Activated naive CD4-positive, alpha-beta T cell treated with anti-CD3 and anti-CD28 coated beads, Interleukin-2, amount 10 ng/mL, durations not matched to agents 7 days and 5 days (primary cell): Measurements from ENCODE around the gene RGS7.
"Not testable (repeated sequence)": the region's sequence is repeated elsewhere in the genome, so short reads cannot be mapped to it uniquely, and the experiment has no call there.

Experiments used
- CTCF ChIA-PET: fragments of 350-600 bp; sonication (Branson Sonifier 250); formaldehyde crosslinking; loops from one replicate; lab custom pipeline; 2021; ENCODE audit warnings: antibody characterized with exemption; lab: Charles Lee
- DNase-seq: peaks from one replicate; pipeline ENCODE4 v3.0.0-alpha.2; 2020
- H3K27ac Mint-ChIP-seq: one replicate; pipeline ENCODE4 v1.8.0; 2021; ENCODE audit warnings: mild to moderate bottlenecking, moderate library complexity, mixed read lengths
- H3K27me3 Mint-ChIP-seq: one replicate; pipeline ENCODE4 v1.8.0; 2021; ENCODE audit warnings: mild to moderate bottlenecking, mixed read lengths
- H3K36me3 Mint-ChIP-seq: one replicate; pipeline ENCODE4 v1.8.0; 2021; ENCODE audit warnings: mixed read lengths
- H3K4me1 Mint-ChIP-seq: one replicate; pipeline ENCODE4 v1.8.0; 2021; ENCODE audit warnings: mixed read lengths
- H3K4me3 Mint-ChIP-seq: one replicate; pipeline ENCODE4 v1.8.0; 2021; ENCODE audit warnings: mild to moderate bottlenecking, moderate library complexity, mixed read lengths
- H3K9me3 Mint-ChIP-seq: one replicate; pipeline ENCODE4 v1.8.0; 2021; ENCODE audit warnings: mixed read lengths

RGS7 gene

DNA sequence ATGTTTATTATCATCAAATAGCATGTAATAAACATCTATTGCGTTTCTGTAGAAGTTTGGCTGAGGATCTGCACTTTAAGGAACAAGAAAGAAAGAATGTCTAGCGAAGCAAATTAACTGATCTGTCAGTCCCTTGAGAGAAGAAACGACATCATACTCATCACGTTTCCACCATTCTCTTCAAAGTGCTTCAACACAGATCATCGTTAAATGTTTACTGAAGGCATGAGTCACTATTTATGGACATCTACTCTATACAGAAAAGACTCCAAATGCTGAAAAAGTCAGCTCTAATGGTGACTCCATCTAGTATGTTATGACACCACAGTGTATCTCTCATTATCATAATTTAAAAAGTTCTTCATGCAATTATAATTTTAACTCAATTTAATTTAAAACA, 369.1 kb downstream of the RGS7 start:
- Mint-ChIP-seq H3K27me3 (no peaks in the 10 kb centered on the region), H3K36me3 (no peaks in the 10 kb centered on the region), H3K9me3 (peaks cover 4% of the 10 kb centered on the region), H3K4me3 (no peak overlapping the region), H3K4me1 (no peaks in the 10 kb centered on the region), H3K27ac (no peak overlapping the region)
- DNase-seq = no peak
- CTCF ChIA-PET = no interaction called here

DNA sequence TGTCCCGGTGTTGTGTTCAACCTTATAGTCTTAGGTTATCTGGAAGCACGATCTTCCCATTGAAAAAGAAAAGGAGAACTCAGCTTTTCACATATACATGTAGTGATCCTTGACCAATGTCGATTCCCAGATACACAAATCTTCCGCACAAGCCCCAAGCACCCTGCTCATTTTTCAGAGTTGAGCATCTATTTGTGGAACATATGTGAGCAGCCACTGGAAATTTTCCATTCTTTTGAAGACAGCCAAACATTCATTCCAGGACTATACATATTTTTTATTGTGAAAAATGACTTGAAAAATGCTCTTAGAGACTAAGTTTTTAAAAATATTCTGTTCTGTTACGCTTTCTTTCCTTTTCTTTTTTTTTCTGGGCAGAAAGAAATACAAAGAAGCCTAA, 371.9 kb downstream of the RGS7 start:
- Mint-ChIP-seq H3K27me3 (no peaks in the 10 kb centered on the region), H3K4me1 (no peaks in the 10 kb centered on the region), H3K9me3 (peaks cover 2% of the 10 kb centered on the region), H3K27ac (no peak overlapping the region), H3K4me3 (no peak overlapping the region), H3K36me3 (no peaks in the 10 kb centered on the region)
- CTCF ChIA-PET = no interaction called here
- no peak for DNase-seq

DNA sequence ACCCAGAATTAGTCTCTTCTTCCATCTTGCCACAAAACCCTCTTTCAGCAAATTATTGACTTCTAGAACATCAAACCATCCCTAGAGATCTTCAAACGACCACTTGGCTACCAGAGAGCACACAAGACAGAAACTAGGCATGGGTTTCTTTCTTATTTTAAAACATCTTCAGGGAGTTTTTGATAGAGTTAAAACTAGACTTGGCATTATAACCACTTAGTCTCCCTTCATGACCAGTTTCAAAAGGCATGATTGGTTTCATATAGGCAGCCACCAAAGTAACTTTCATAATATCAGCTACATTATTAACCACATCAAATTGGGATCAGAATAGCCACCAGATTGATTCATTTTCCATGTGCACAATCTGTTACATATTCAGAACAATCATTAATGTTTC, 376.7 kb downstream of the RGS7 start:
- DNase-seq = no peak
- no peak overlapping the region for H3K27ac Mint-ChIP-seq
- peaks cover 3% of the 10 kb centered on the region for H3K9me3 Mint-ChIP-seq
- no peak overlapping the region for H3K4me3 Mint-ChIP-seq
- no peaks in the 10 kb centered on the region for H3K36me3 Mint-ChIP-seq
- no peaks in the 10 kb centered on the region for H3K27me3 Mint-ChIP-seq
- H3K4me1 Mint-ChIP-seq = no peaks in the 10 kb centered on the region
- CTCF ChIA-PET = no interaction called here

DNA sequence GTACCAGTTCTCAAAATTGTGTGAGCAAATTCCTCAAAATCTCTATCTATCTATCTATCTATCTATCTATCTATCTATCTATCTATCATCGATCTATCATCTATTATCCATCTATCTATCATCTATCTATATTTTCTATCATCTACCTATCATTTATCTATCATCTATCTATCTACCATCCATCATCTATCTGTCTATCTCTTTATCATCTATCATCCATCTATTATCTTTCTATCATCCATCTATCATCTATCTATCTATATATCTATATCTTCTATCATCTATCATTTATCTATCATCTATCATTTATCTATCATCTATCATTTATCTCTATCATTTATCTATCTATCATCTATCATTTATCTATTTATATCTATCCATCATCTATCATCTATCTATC, 380.3 kb downstream of the RGS7 start:
- H3K4me3 Mint-ChIP-seq = no peak overlapping the region
- no peaks in the 10 kb centered on the region for H3K36me3 Mint-ChIP-seq
- CTCF ChIA-PET = no interaction called here
- H3K4me1 Mint-ChIP-seq = no peaks in the 10 kb centered on the region
- H3K9me3 Mint-ChIP-seq = peaks cover 6% of the 10 kb centered on the region
- no peak for DNase-seq
- no peaks in the 10 kb centered on the region for H3K27me3 Mint-ChIP-seq
- no peak overlapping the region for H3K27ac Mint-ChIP-seq

DNA sequence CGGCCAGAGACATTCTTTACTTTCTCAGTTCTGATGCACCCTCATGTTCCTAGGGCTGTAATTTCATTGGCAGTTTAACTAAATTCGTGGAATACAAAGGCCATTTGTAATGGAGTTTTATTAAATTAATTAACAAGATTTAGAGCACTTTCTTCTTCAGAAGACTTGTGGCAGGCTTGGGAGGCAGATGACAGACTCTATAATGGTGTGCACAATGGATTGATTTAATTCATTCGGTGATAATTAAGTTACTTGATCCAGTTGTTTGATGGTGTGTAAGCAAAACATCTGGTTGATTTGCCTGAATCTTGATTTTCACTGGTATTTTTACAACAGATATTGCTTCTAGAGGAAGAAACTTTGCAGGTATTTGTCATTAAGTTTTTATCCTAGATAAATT, 383.1 kb downstream of the RGS7 start:
- Mint-ChIP-seq H3K27ac (no peak overlapping the region), H3K4me3 (no peak overlapping the region), H3K4me1 (no peaks in the 10 kb centered on the region), H3K36me3 (no peaks in the 10 kb centered on the region), H3K27me3 (no peaks in the 10 kb centered on the region), H3K9me3 (peaks cover 7% of the 10 kb centered on the region)
- CTCF ChIA-PET = no interaction called here
- DNase-seq = no peak

DNA sequence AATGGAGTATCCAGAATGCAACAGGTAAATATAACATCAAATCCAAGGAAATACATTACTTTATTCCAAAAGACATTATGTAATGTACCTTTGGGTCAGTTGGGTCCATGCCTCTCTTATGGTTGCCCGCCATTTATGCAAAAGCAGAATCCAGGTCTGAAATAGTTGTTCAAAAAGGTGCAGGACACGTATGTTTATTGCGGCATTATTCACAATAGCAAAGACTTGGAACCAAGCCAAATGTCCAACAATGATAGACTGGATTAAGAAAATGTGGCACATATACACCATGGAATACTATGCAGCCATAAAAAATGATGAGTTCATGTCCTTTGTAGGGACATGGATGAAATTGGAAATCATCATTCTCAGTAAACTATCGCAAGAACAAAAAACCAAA, 384.9 kb downstream of the RGS7 start:
- H3K36me3 Mint-ChIP-seq, H3K27me3 Mint-ChIP-seq, H3K9me3 Mint-ChIP-seq, DNase-seq, H3K4me3 Mint-ChIP-seq, CTCF ChIA-PET, H3K4me1 Mint-ChIP-seq, H3K27ac Mint-ChIP-seq: not testable (repeated sequence)

DNA sequence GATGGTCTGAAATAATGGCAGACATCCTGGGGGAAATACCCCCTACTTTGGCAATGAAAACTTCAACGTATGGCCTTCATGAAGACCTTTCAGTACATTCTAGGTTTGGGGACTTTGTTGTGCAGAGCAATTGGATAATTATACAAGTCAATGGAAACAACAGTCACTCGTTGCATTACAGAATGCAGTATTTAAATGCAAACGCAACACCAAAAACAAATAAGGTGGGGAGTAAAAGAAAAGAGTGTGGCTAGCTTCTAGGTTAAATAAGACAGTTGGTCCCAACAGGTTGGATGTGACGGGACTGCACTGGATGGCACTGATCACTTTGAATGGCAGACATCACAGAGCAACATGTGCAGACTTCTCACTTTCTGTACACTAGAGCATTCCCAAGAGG, 386.8 kb downstream of the RGS7 start:
- no peak for DNase-seq
- no peak overlapping the region for H3K27ac Mint-ChIP-seq
- no peaks in the 10 kb centered on the region for H3K27me3 Mint-ChIP-seq
- peaks cover 4% of the 10 kb centered on the region for H3K9me3 Mint-ChIP-seq
- CTCF ChIA-PET = no interaction called here
- H3K36me3 Mint-ChIP-seq = no peaks in the 10 kb centered on the region
- H3K4me1 Mint-ChIP-seq = no peaks in the 10 kb centered on the region
- H3K4me3 Mint-ChIP-seq = no peak overlapping the region

DNA sequence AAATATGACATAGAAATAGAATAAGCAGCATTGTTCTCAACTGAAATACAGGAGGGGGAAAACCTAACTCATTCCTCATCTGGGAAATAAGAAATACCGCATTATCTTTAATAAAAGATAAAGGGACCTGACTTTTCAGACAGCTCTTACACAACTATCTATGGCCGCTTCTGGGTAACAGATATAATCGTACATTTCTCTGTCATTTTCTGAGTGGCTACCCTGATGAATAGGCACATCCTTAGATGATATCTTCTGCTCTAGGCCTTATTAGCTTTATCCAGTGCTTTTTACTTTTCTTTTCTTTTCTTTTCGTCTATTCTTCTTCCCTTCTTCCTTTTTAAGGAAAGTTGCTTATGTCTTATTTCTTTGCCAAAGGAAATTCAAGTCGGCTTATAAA, 388.1 kb downstream of the RGS7 start:
- H3K27me3 Mint-ChIP-seq = no peaks in the 10 kb centered on the region
- no peak for DNase-seq
- H3K4me3 Mint-ChIP-seq = no peak overlapping the region
- H3K36me3 Mint-ChIP-seq = no peaks in the 10 kb centered on the region
- H3K9me3 Mint-ChIP-seq = peaks cover 4% of the 10 kb centered on the region
- H3K4me1 Mint-ChIP-seq = no peaks in the 10 kb centered on the region
- no peak overlapping the region for H3K27ac Mint-ChIP-seq
- CTCF ChIA-PET = no interaction called here

DNA sequence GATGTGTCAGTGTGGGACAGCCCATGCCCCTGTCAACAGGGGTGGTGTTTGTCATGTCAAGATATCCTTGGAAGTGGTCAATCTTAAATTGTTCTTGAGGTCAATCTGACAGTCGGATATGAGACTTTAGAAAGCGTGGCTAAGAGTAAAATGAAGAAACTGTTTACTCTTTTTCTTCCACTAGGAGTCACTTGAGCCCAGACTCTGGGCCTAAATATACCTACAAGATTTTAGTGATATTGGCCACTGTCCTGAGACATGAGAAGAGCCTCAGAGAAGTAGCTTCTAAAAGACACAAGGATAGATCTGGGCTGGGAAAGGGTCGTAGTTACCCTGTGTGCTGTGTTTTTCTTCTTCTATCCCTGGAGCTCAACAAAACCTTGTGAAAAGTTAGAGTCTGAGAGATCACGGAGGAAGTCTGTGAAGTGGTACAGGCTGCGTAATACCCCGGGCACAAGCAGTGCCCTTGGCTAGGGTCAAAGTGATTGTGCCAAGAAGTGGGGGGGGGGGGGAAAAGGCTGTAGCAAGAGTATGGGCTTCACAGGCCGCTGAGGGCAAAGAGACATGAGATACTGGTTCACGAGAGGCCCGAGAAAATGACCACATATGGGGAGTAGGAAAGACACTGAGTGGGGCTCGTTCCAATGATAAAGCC, 389.8 kb downstream of the RGS7 start:
- Mint-ChIP-seq H3K27ac (no peak overlapping the region), H3K4me3 (no peak overlapping the region), H3K9me3 (peaks cover 4% of the 10 kb centered on the region), H3K27me3 (no peaks in the 10 kb centered on the region), H3K36me3 (no peaks in the 10 kb centered on the region), H3K4me1 (no peaks in the 10 kb centered on the region)
- DNase-seq = no peak
- CTCF ChIA-PET = no interaction called here

DNA sequence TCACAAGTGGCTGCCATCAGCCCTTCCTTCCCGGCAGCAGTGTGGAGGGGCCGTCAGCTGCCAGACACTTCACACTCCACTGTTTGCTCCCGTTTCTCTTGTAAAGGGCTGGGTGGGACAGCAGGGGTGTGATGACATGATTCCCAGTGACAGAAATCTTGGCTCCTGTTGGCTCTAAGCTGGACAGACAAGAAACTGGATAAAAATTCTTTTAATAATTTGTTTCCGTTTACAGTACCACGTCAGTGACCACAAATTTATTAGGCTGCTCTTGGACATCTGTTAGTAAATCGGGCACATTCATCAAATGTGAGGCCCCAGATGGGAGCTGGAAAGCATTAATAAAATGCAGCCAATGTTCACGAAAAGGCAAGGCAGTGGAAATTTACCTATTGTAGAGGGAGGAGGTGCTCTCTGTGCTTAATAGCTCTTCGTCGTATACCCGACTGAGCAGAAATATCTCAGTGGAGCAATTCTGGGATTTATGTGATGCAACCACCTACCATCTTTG, 391.4 kb downstream of the RGS7 start:
- no peaks in the 10 kb centered on the region for H3K36me3 Mint-ChIP-seq
- H3K27ac Mint-ChIP-seq = no peak overlapping the region
- no peaks in the 10 kb centered on the region for H3K9me3 Mint-ChIP-seq
- DNase-seq = no peak
- no peaks in the 10 kb centered on the region for H3K27me3 Mint-ChIP-seq
- no peak overlapping the region for H3K4me3 Mint-ChIP-seq
- no peaks in the 10 kb centered on the region for H3K4me1 Mint-ChIP-seq
- CTCF ChIA-PET = no interaction called here

DNA sequence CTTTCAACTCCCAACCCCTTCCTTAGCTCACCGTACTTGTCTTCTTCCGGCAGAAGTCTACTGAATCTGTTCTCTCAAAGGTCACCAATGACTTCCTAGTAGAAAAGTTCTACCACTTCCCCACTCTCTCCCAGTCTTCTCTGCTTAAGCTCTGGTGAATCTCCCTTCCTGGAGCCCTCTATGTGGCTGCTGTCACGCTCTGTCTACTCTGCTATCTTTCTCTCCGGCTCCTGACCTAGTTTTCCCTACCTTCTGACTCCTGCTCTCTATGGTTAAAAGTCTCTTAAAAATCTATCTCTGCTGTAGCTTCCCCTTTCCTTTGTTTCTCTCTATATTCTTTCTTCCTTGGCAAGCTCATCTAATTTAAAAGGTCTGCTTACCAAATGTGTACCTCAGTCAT, 394.9 kb downstream of the RGS7 start:
- Mint-ChIP-seq H3K4me3 (no peak overlapping the region), H3K27ac (no peak overlapping the region), H3K27me3 (no peaks in the 10 kb centered on the region), H3K4me1 (no peaks in the 10 kb centered on the region), H3K36me3 (no peaks in the 10 kb centered on the region), H3K9me3 (no peaks in the 10 kb centered on the region)
- CTCF ChIA-PET = no interaction called here
- no peak for DNase-seq

DNA sequence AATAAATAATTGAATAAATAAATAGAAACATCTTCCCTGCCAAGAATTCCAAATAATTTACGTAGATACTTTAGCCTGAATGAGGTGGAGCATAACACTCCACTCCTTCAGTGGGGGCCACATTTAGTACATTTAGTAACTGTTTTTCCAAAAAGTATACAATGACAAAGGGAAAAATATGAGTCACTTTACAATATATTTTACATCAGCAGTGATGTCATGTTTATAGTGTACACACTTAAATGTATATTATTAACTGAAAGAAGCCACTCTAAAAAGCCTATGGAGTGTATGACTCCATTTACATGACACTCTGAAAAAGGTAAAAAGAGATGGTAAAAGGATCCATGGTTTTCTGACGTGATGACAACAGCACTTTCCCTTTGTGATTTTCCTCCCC, 400.6 kb downstream of the RGS7 start:
- Mint-ChIP-seq H3K27ac (no peak overlapping the region), H3K4me3 (no peak overlapping the region), H3K36me3 (no peaks in the 10 kb centered on the region), H3K27me3 (no peaks in the 10 kb centered on the region), H3K4me1 (no peaks in the 10 kb centered on the region), H3K9me3 (no peaks in the 10 kb centered on the region)
- no peak for DNase-seq
- CTCF ChIA-PET = no interaction called here

DNA sequence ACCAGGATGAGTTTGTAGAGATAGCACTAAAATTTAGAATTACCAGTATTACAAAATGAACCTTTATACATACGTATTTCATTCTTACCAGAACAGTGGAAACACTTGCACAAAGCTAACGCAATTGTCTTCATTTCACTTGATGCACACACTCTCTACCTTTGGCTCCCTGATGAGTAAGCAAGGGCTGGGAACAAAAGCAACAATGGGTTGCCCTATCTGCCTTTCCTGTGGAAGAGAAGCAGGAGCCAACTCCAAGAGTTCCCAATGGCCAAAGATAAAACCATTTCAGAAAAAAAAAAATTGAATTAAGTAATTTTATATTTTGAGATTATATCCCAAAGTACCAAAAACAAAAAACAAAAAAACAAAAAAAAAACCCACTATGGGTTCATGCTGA, 401.0 kb downstream of the RGS7 start:
- CTCF ChIA-PET = no interaction called here
- Mint-ChIP-seq H3K27me3 (no peaks in the 10 kb centered on the region), H3K4me3 (no peak overlapping the region), H3K4me1 (no peaks in the 10 kb centered on the region), H3K36me3 (no peaks in the 10 kb centered on the region), H3K27ac (no peak overlapping the region), H3K9me3 (no peaks in the 10 kb centered on the region)
- DNase-seq = no peak

DNA sequence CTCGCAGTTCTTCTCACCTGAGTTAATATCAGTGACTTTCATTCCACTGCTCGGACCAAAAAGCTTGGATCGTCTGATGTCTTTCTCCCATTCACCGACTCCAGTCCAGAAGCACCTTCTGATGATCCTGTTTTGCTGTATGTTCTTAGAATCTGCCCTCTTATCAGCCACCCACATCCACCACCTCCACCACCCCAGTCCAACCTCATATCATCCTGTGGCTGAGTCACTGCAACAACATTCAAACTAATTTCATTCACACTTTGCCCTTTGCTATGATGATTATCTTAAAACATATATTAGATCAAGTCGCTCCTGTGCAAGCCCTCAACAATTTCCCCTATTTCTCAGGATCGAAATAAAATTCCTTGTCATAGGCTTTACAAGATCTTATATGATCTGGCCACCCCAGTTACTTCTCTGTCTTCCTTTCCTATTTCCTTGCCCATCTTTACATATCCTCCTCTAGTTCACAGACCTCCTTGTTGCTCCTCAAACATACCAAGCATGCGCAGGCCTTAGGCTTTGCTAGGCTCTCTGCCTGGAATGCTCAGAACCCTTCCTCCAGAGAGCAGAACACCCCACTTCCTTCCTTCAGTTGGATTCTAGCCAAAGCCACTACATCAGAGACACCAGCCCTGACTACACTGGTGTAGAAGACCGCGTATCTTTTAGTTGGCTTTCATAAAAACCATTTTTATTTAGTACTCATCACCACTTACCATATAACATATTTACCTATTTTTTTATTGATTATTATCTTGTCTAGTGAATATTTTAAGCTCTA, 409.4 kb downstream of the RGS7 start:
- no peak for DNase-seq
- Mint-ChIP-seq H3K4me1 (no peaks in the 10 kb centered on the region), H3K9me3 (no peaks in the 10 kb centered on the region), H3K27ac (no peak overlapping the region), H3K4me3 (no peak overlapping the region), H3K36me3 (no peaks in the 10 kb centered on the region), H3K27me3 (no peaks in the 10 kb centered on the region)
- CTCF ChIA-PET = no interaction called here

DNA sequence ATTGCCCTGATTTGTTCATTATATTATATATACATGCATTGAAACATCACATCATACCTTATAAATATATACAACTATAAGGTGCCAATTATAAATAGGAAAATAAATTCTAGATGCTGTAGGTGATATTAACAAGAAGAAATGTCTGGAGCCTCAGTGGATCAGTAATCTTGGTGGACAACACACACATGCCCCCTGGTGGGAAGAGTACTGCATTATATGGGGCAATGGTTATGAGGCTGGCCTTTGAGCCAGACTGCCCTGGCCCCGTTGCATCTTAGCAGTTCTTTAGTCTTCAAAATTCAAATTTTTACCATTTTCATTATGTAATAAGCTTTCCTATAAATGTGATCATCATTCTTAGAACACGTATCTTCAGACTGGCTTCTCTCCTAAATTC, 410.1 kb downstream of the RGS7 start:
- H3K9me3 Mint-ChIP-seq = peaks cover 1% of the 10 kb centered on the region
- no peak overlapping the region for H3K27ac Mint-ChIP-seq
- no peak overlapping the region for H3K4me3 Mint-ChIP-seq
- no peaks in the 10 kb centered on the region for H3K27me3 Mint-ChIP-seq
- DNase-seq = no peak
- H3K36me3 Mint-ChIP-seq = no peaks in the 10 kb centered on the region
- no peaks in the 10 kb centered on the region for H3K4me1 Mint-ChIP-seq
- CTCF ChIA-PET = no interaction called here
